MG63 (cell line): Measurements from ENCODE around the gene DOCK10. TPM values are rescaled to one million over a fixed set of nuclear protein-coding genes. Genes with fewer than 3 reads are reported as not detected.
A peak's percentile ranks its signal among the peaks of the same experiment; 100 is the strongest.

Experiments used
- DNase-seq: peaks from one replicate; pipeline ENCODE4 v3.0.0-alpha.2; 2020
- H3K27me3 ChIP-seq: fragments of 250-450 bp; sonication (Bioruptor Pico); 2 replicates; pipeline ENCODE4 v1.5.1; 2020; ENCODE audit warnings: mild to moderate bottlenecking, moderate library complexity
- H3K36me3 ChIP-seq: fragments of 250-450 bp; sonication (Bioruptor Pico); 2 replicates; pipeline ENCODE4 v1.5.1; 2020; ENCODE audit warnings: mild to moderate bottlenecking, moderate library complexity
- H3K4me3 ChIP-seq: fragments of 250-450 bp; sonication (Bioruptor Pico); 2 replicates; pipeline ENCODE4 v1.5.1; 2020; ENCODE audit warnings: mild to moderate bottlenecking, moderate library complexity
- H3K9me3 ChIP-seq: fragments of 250-450 bp; sonication (Bioruptor Pico); 2 replicates; pipeline ENCODE4 v1.5.1; 2020; ENCODE audit warnings: mild to moderate bottlenecking, moderate library complexity
- total RNA-seq: library from RNA; depleted of rRNA; stranded (reverse); fragments of >200 nt; shearing (Covaris generic); gene quantifications from 2 replicates; pipeline ENCODE4 v1.2.3, GENCODE V29; 2014; ENCODE audit warnings: low replicate concordance

The DOCK10 gene
- total RNA-seq, 1 experiment from 2014 or later: 10.1 TPM

- no peak overlapping the region for H3K4me3 ChIP-seq
- DNase-seq: no peak
- no peaks in the 10 kb centered on the region for H3K36me3 ChIP-seq
Observed at GRCh38 chr2:224895377-224895776, 146.9 kb downstream of the DOCK10 start.

GRCh38 chr2:224894356-224894755 is 147.9 kb downstream of the DOCK10 start:
- no peaks in the 10 kb centered on the region for H3K36me3 ChIP-seq
- DNase-seq: no peak

More at GRCh38 chr2:224895377-224895776, 146.9 kb downstream of the DOCK10 start:
- no peaks in the 10 kb centered on the region for H3K27me3 ChIP-seq
- H3K9me3 ChIP-seq: no peaks in the 10 kb centered on the region

GRCh38 chr2:224893848-224894247 is 148.4 kb downstream of the DOCK10 start:
- H3K4me3 ChIP-seq: no peak overlapping the region
- no peaks in the 10 kb centered on the region for H3K9me3 ChIP-seq
- H3K27me3 ChIP-seq: no peaks in the 10 kb centered on the region
- DNase-seq: no peak
- no peaks in the 10 kb centered on the region for H3K36me3 ChIP-seq

More at GRCh38 chr2:224894356-224894755, 147.9 kb downstream of the DOCK10 start:
- Histone ChIP-seq H3K9me3 (no peaks in the 10 kb centered on the region), H3K4me3 (no peak overlapping the region), H3K27me3 (no peaks in the 10 kb centered on the region)

GRCh38 chr2:224892574-224893204 is 149.6 kb downstream of the DOCK10 start:
- DNase-seq: no peak
- H3K27me3 ChIP-seq: no peaks in the 10 kb centered on the region
- no peak overlapping the region for H3K4me3 ChIP-seq
- H3K36me3 ChIP-seq: no peaks in the 10 kb centered on the region
- no peaks in the 10 kb centered on the region for H3K9me3 ChIP-seq

- Histone ChIP-seq H3K9me3 (no peaks in the 10 kb centered on the region), H3K36me3 (no peaks in the 10 kb centered on the region), H3K27me3 (no peaks in the 10 kb centered on the region), H3K4me3 (no peak overlapping the region)
- no peak for DNase-seq
Observed at GRCh38 chr2:224890372-224890771, 151.9 kb downstream of the DOCK10 start.

GRCh38 chr2:224887141-224887540 is 155.1 kb downstream of the DOCK10 start:
- Histone ChIP-seq H3K36me3 (no peaks in the 10 kb centered on the region), H3K4me3 (no peak overlapping the region), H3K27me3 (no peaks in the 10 kb centered on the region), H3K9me3 (no peaks in the 10 kb centered on the region)
- no peak for DNase-seq

- DNase-seq: no peak
- Histone ChIP-seq H3K4me3 (0 out of 2 replicates have a peak overlapping the region, but pooled peaks have one; percentile 9), H3K27me3 (no peaks in the 10 kb centered on the region), H3K9me3 (no peaks in the 10 kb centered on the region), H3K36me3 (peaks cover 4% of the 10 kb centered on the region)
Observed at GRCh38 chr2:224885836-224886547, 156.3 kb downstream of the DOCK10 start.

GRCh38 chr2:224885291-224885690 is 157.0 kb downstream of the DOCK10 start:
- Histone ChIP-seq H3K9me3 (no peaks in the 10 kb centered on the region), H3K27me3 (no peaks in the 10 kb centered on the region), H3K4me3 (no peak overlapping the region), H3K36me3 (peaks cover 9% of the 10 kb centered on the region)
- no peak for DNase-seq

- no peak for DNase-seq
- H3K9me3 ChIP-seq: no peaks in the 10 kb centered on the region
- no peak overlapping the region for H3K4me3 ChIP-seq
- H3K36me3 ChIP-seq: peaks cover 14% of the 10 kb centered on the region
- H3K27me3 ChIP-seq: no peaks in the 10 kb centered on the region
Observed at GRCh38 chr2:224884188-224884587, 158.1 kb downstream of the DOCK10 start.

GRCh38 chr2:224883700-224884099 is 158.6 kb downstream of the DOCK10 start:
- Histone ChIP-seq H3K4me3 (no peak overlapping the region), H3K36me3 (peaks cover 14% of the 10 kb centered on the region), H3K27me3 (no peaks in the 10 kb centered on the region), H3K9me3 (no peaks in the 10 kb centered on the region)
- no peak for DNase-seq

GRCh38 chr2:224883172-224883516 is 159.1 kb downstream of the DOCK10 start:
- no peak for DNase-seq
- H3K27me3 ChIP-seq: no peaks in the 10 kb centered on the region
- H3K9me3 ChIP-seq: no peaks in the 10 kb centered on the region
- H3K4me3 ChIP-seq: no peak overlapping the region
- peaks cover 14% of the 10 kb centered on the region for H3K36me3 ChIP-seq

GRCh38 chr2:224882291-224883171 is 159.7 kb downstream of the DOCK10 start:
- H3K9me3 ChIP-seq: no peaks in the 10 kb centered on the region
- peaks cover 14% of the 10 kb centered on the region for H3K36me3 ChIP-seq
- no peak overlapping the region for H3K4me3 ChIP-seq
- H3K27me3 ChIP-seq: no peaks in the 10 kb centered on the region
- no peak for DNase-seq

GRCh38 chr2:224881846-224882245 is 160.4 kb downstream of the DOCK10 start:
- Histone ChIP-seq H3K9me3 (no peaks in the 10 kb centered on the region), H3K4me3 (no peak overlapping the region), H3K27me3 (no peaks in the 10 kb centered on the region), H3K36me3 (peaks cover 14% of the 10 kb centered on the region)
- no peak for DNase-seq

GRCh38 chr2:224876522-224876921 is 165.7 kb downstream of the DOCK10 start:
- H3K36me3 ChIP-seq: peaks cover 32% of the 10 kb centered on the region
- no peak overlapping the region for H3K4me3 ChIP-seq

GRCh38 chr2:224875841-224876240 is 166.4 kb downstream of the DOCK10 start:
- peaks cover 30% of the 10 kb centered on the region for H3K36me3 ChIP-seq
- H3K4me3 ChIP-seq: no peak overlapping the region
- H3K9me3 ChIP-seq: no peaks in the 10 kb centered on the region
- no peak for DNase-seq
- H3K27me3 ChIP-seq: no peaks in the 10 kb centered on the region

More at GRCh38 chr2:224876522-224876921, 165.7 kb downstream of the DOCK10 start:
- H3K9me3 ChIP-seq: no peaks in the 10 kb centered on the region
- H3K27me3 ChIP-seq: no peaks in the 10 kb centered on the region
- DNase-seq: no peak

- H3K27me3 ChIP-seq: no peaks in the 10 kb centered on the region
- no peaks in the 10 kb centered on the region; the same call in 1 of the 2 replicates for H3K9me3 ChIP-seq
- H3K36me3 ChIP-seq: peaks cover 25% of the 10 kb centered on the region
- DNase-seq: no peak
- no peak overlapping the region for H3K4me3 ChIP-seq
Observed at GRCh38 chr2:224875153-224875552, 167.1 kb downstream of the DOCK10 start.

GRCh38 chr2:224871813-224872212 is 170.5 kb downstream of the DOCK10 start:
- H3K9me3 ChIP-seq: no peaks in the 10 kb centered on the region; the same call in 1 of the 2 replicates
- H3K4me3 ChIP-seq: no peak overlapping the region
- DNase-seq: no peak
- H3K27me3 ChIP-seq: no peaks in the 10 kb centered on the region
- H3K36me3 ChIP-seq: peaks cover 24% of the 10 kb centered on the region
